Skeletal muscle satellite cell (primary cell): ENCODE measurements around the gene YJEFN3.

Experiments used
- H3K27me3 ChIP-seq: 2 replicates; pipeline ENCODE4 v1.7.0; 2013; ENCODE audit warnings: low read length; ENCODE audit not compliant: control insufficient read depth, insufficient read depth
- H3K36me3 ChIP-seq: 2 replicates; pipeline ENCODE4 v1.7.0; 2013; ENCODE audit warnings: mild to moderate bottlenecking, control low read depth, low read length; ENCODE audit not compliant: insufficient read depth
- H3K4me1 ChIP-seq: 2 replicates; pipeline ENCODE4 v1.7.0; 2013; ENCODE audit warnings: low read length; ENCODE audit not compliant: control insufficient read depth, insufficient read depth
- H3K4me2 ChIP-seq: 2 replicates; pipeline ENCODE4 v1.7.0; 2013; ENCODE audit warnings: mild to moderate bottlenecking, low read length
- H3K4me3 ChIP-seq: 2 replicates; pipeline ENCODE4 v1.7.0; 2013; ENCODE audit warnings: low read length
- H3K9ac ChIP-seq: 2 replicates; pipeline ENCODE4 v1.7.0; 2013; ENCODE audit warnings: mild to moderate bottlenecking, low read depth, low read length, moderate library complexity
- H3K9me3 ChIP-seq: replicated peaks from 2 replicates; pipeline ENCODE4 v1.7.0; 2013; ENCODE audit warnings: mild to moderate bottlenecking, control low read depth, low read length

The YJEFN3 gene

GRCh38 chr19:19514881-19515641 is 13.7 kb upstream of the YJEFN3 start, which contains the start of gene TSSK6:
Gene TSSK6 (minus strand): TSS chr19:19515548. CDS start chr19:19515427, 121 bp downstream.
- peaks cover 17% of the 10 kb centered on the region for H3K4me1 ChIP-seq
- H3K27me3 ChIP-seq: no peaks in the 10 kb centered on the region
- no peaks in the 10 kb centered on the region for H3K9me3 ChIP-seq
- H3K36me3 ChIP-seq: peaks cover 7% of the 10 kb centered on the region
- H3K4me2 ChIP-seq: peak within 1 kb of the TSS; percentile 88
- peak within 1 kb of the TSS; percentile 97 for H3K4me3 ChIP-seq
- H3K9ac ChIP-seq: peak within 1 kb of the TSS; percentile 84

- Histone ChIP-seq H3K36me3 (peaks cover 12% of the 10 kb centered on the region), H3K27me3 (no peaks in the 10 kb centered on the region), H3K4me1 (peaks cover 17% of the 10 kb centered on the region), H3K4me2 (peak within 1 kb of the TSS; percentile 88), H3K9ac (peak within 1 kb of the TSS; percentile 84), H3K4me3 (peak within 1 kb of the TSS; percentile 97), H3K9me3 (no peaks in the 10 kb centered on the region)
Measured at GRCh38 chr19:19515642-19516519, 12.8 kb upstream of the YJEFN3 start, which contains the start of gene NDUFA13. Gene NDUFA13 (plus strand): TSS chr19:19516225. CDS start chr19:19516239, 14 bp downstream.

GRCh38 chr19:19517235-19517619 is 11.5 kb upstream of the YJEFN3 start:
- Histone ChIP-seq H3K4me2 (peak overlapping the region; percentile 88), H3K27me3 (no peaks in the 10 kb centered on the region), H3K9me3 (no peaks in the 10 kb centered on the region), H3K4me1 (peaks cover 17% of the 10 kb centered on the region), H3K9ac (peak overlapping the region; percentile 84), H3K36me3 (peaks cover 12% of the 10 kb centered on the region), H3K4me3 (peak overlapping the region; percentile 97)

GRCh38 chr19:19520989-19521388 is 7.7 kb upstream of the YJEFN3 start:
- H3K4me3 ChIP-seq: no peak overlapping the region
- H3K27me3 ChIP-seq: no peaks in the 10 kb centered on the region
- H3K9ac ChIP-seq: no peak overlapping the region
- H3K36me3 ChIP-seq: peaks cover 16% of the 10 kb centered on the region
- no peaks in the 10 kb centered on the region for H3K9me3 ChIP-seq
- no peak overlapping the region for H3K4me2 ChIP-seq
- H3K4me1 ChIP-seq: peaks cover 11% of the 10 kb centered on the region

- H3K4me2 ChIP-seq: no peak overlapping the region
Measured at GRCh38 chr19:19523177-19523576, 5.5 kb upstream of the YJEFN3 start.

GRCh38 chr19:19524053-19524452 is 4.7 kb upstream of the YJEFN3 start:
- no peaks in the 10 kb centered on the region for H3K27me3 ChIP-seq
- no peaks in the 10 kb centered on the region for H3K9me3 ChIP-seq
- H3K4me1 ChIP-seq: no peaks in the 10 kb centered on the region
- H3K4me2 ChIP-seq: no peak overlapping the region
- H3K36me3 ChIP-seq: peaks cover 42% of the 10 kb centered on the region
- no peak overlapping the region for H3K9ac ChIP-seq
- no peak overlapping the region for H3K4me3 ChIP-seq

More at GRCh38 chr19:19523177-19523576, 5.5 kb upstream of the YJEFN3 start:
- no peaks in the 10 kb centered on the region for H3K9me3 ChIP-seq
- H3K4me1 ChIP-seq: no peaks in the 10 kb centered on the region
- no peaks in the 10 kb centered on the region for H3K27me3 ChIP-seq
- no peak overlapping the region for H3K9ac ChIP-seq
- H3K4me3 ChIP-seq: no peak overlapping the region
- H3K36me3 ChIP-seq: peaks cover 36% of the 10 kb centered on the region

GRCh38 chr19:19525611-19526380 is 2.9 kb upstream of the YJEFN3 start:
- H3K9ac ChIP-seq: no peak overlapping the region
- no peaks in the 10 kb centered on the region for H3K27me3 ChIP-seq
- peaks cover 30% of the 10 kb centered on the region for H3K36me3 ChIP-seq
- no peak overlapping the region for H3K4me3 ChIP-seq
- peaks cover 9% of the 10 kb centered on the region for H3K4me1 ChIP-seq
- H3K4me2 ChIP-seq: no peak overlapping the region
- no peaks in the 10 kb centered on the region for H3K9me3 ChIP-seq

GRCh38 chr19:19526581-19527370 is 1.9 kb upstream of the YJEFN3 start:
- H3K4me2 ChIP-seq: no peak overlapping the region
- H3K9me3 ChIP-seq: no peaks in the 10 kb centered on the region
- H3K4me1 ChIP-seq: peaks cover 10% of the 10 kb centered on the region
- H3K4me3 ChIP-seq: no peak overlapping the region
- peaks cover 30% of the 10 kb centered on the region for H3K36me3 ChIP-seq
- no peak overlapping the region for H3K9ac ChIP-seq
- H3K27me3 ChIP-seq: no peaks in the 10 kb centered on the region

GRCh38 chr19:19527371-19527656 is 1.4 kb upstream of the YJEFN3 start:
- peaks cover 30% of the 10 kb centered on the region for H3K36me3 ChIP-seq
- no peak overlapping the region for H3K4me3 ChIP-seq
- H3K9me3 ChIP-seq: no peaks in the 10 kb centered on the region
- H3K27me3 ChIP-seq: no peaks in the 10 kb centered on the region
- no peak overlapping the region for H3K9ac ChIP-seq
- H3K4me1 ChIP-seq: peaks cover 12% of the 10 kb centered on the region
- H3K4me2 ChIP-seq: no peak overlapping the region

- Histone ChIP-seq H3K9me3 (no peaks in the 10 kb centered on the region), H3K4me3 (no peak overlapping the region), H3K4me1 (peaks cover 12% of the 10 kb centered on the region), H3K4me2 (no peak overlapping the region), H3K9ac (no peak overlapping the region), H3K36me3 (peaks cover 30% of the 10 kb centered on the region), H3K27me3 (no peaks in the 10 kb centered on the region)
Measured at GRCh38 chr19:19527674-19528625, 761 bp upstream of the YJEFN3 start.
